AG09309 (cell line): ENCODE measurements around the gene IARS1.

Source experiments
- DNase-seq: peaks from one replicate; pipeline ENCODE4 v3.0.0-alpha.2; 2010; ENCODE audit warnings: low read depth
- H3K4me3 ChIP-seq: 2 replicates; pipeline ENCODE4 v1.5.1; 2011; ENCODE audit warnings: mild to moderate bottlenecking, low read depth, low read length, moderate library complexity; ENCODE audit not compliant: control insufficient read depth
- CTCF ChIP-seq: IDR thresholded peaks from 2 replicates; pipeline ENCODE4 v1.5.1; 2011; ENCODE audit warnings: mild to moderate bottlenecking, low read depth, low read length, inconsistent platforms; ENCODE audit not compliant: insufficient read depth, control insufficient read depth; ENCODE audit errors: missing control alignments

Gene IARS1

GRCh38 chr9:92276331-92277032 lies 17.0 kb downstream of the IARS1 start:
- TF ChIP-seq CTCF, result no peak
- H3K4me3 ChIP-seq, result no peak overlapping the region
- DNase-seq, result no peak

GRCh38 chr9:92275541-92275940 lies 18.0 kb downstream of the IARS1 start:
- no peak overlapping the region for H3K4me3 ChIP-seq
- DNase-seq, result no peak
- TF ChIP-seq CTCF, result no peak

- no peak overlapping the region for H3K4me3 ChIP-seq
- TF ChIP-seq CTCF, result no peak
- DNase-seq, result no peak
Observed at GRCh38 chr9:92270511-92270910, 23.0 kb downstream of the IARS1 start.

- no peak for DNase-seq
- no peak for TF ChIP-seq CTCF
- no peak overlapping the region for H3K4me3 ChIP-seq
Observed at GRCh38 chr9:92266486-92266885, 27.0 kb downstream of the IARS1 start.

- TF ChIP-seq CTCF, result no peak
- no peak for DNase-seq
- H3K4me3 ChIP-seq, result no peak overlapping the region
Observed at GRCh38 chr9:92265154-92265553, 28.3 kb downstream of the IARS1 start.

GRCh38 chr9:92263131-92263530 lies 30.4 kb downstream of the IARS1 start:
- no peak overlapping the region for H3K4me3 ChIP-seq
- DNase-seq, result no peak
- TF ChIP-seq CTCF, result no peak
